Left ventricle myocardium superior (tissue), 1 donor: ENCODE results near the gene GCHFR. TPM values are rescaled to one million over a fixed set of nuclear protein-coding genes. Genes with fewer than 3 reads are reported as not detected.
A peak's percentile ranks its signal among the peaks of the same experiment; 100 is the strongest.

Experiments used
- ATAC-seq: fragments of 200-7000 bp; cut with Tn5 transposase; one replicate; pipeline ENCODE4 v1.9.1; 2020; ENCODE audit warnings: mild to moderate bottlenecking, moderate library complexity
- DNase-seq: peaks from one replicate; pipeline ENCODE4 v3.0.0-alpha.2; 2020
- intact Hi-C: fragments of 100-400 bp; cut with micrococcal nuclease; formaldehyde crosslinking; loops from one replicate; pipeline ENCODE4 v1.11.0; 2022
- total RNA-seq: library from RNA; stranded (reverse); fragmentation: NEBNext Ultra II Directional; extraction: Animal tissue kit (Norgen Biotek cat#: 25700); gene quantifications from one replicate; pipeline ENCODE4 v1.2.1, GENCODE V29; 2021
- donor health status: DM: no; HTN: yes; CAD: no; lungs with severe emphysema.

GCHFR gene
- total RNA-seq, 1 donor from 2014 or later: 5.6 TPM

GRCh38 chr15:40806672-40807027 lies 42.8 kb downstream of the GCHFR start:
- DNase-seq (no peak), ATAC-seq (no peak)
- intact Hi-C loops: no loop called here

GRCh38 chr15:40807028-40807887 lies 43.4 kb downstream of the GCHFR start, which contains the start of the genes DNAJC17 and ZFYVE19:
Gene DNAJC17, minus strand, starts transcription at chr15:40807473. Its CDS starts 27 bp downstream, at chr15:40807446.
Gene ZFYVE19, plus strand, starts transcription at chr15:40807089. Its CDS starts 501 bp downstream, at chr15:40807590.
- peak; percentile 98 for ATAC-seq
- intact Hi-C loops: no loop called here
- peak; percentile 97 for DNase-seq

GRCh38 chr15:40807888-40808461 lies 44.1 kb downstream of the GCHFR start:
- intact Hi-C loops: no loop called here
- DNase-seq: no peak
- no peak for ATAC-seq

- ATAC-seq: no peak
- intact Hi-C loops: no loop called here
- DNase-seq: no peak
These were observed 45.1 kb downstream of the GCHFR start for GRCh38 chr15:40808861-40809450.

- intact Hi-C loops: no loop called here
- ATAC-seq (no peak), DNase-seq (no peak)
These were observed 49.0 kb downstream of the GCHFR start for GRCh38 chr15:40812721-40813425.

- ATAC-seq (peak; percentile 85), DNase-seq (peak; percentile 43)
- intact Hi-C loops: no loop called here
These were observed 51.3 kb downstream of the GCHFR start for GRCh38 chr15:40815042-40815698.

Other genes with a start within 250 kb of the GCHFR start
- gene CCDC32, start 199.0 kb upstream of the GCHFR start, total RNA-seq: 17.5 TPM
- gene RPUSD2, start 194.8 kb upstream of the GCHFR start, total RNA-seq: 11.4 TPM
- 0.89 TPM for gene KNL1, start 169.8 kb upstream of the GCHFR start, total RNA-seq
- gene RAD51, start 68.9 kb upstream of the GCHFR start, total RNA-seq: 1.5 TPM
- 17.9 TPM for gene RMDN3, start 8.8 kb upstream of the GCHFR start, total RNA-seq
- gene C15orf62, start 5.9 kb downstream of the GCHFR start, total RNA-seq: not detected
- gene ZFYVE19, start 43.0 kb downstream of the GCHFR start, total RNA-seq: 30.9 TPM
- 16.2 TPM for gene DNAJC17, start 43.4 kb downstream of the GCHFR start, total RNA-seq
- gene PPP1R14D, start 64.6 kb downstream of the GCHFR start, total RNA-seq: not detected
- gene SPINT1, start 80.0 kb downstream of the GCHFR start, total RNA-seq: 1.0 TPM
- gene RHOV, start 110.2 kb downstream of the GCHFR start, total RNA-seq: not detected
- gene VPS18, start 130.4 kb downstream of the GCHFR start, total RNA-seq: 22.7 TPM
- gene DLL4, start 165.3 kb downstream of the GCHFR start, total RNA-seq: 11.6 TPM
- 2.2 TPM for gene CHAC1, start 189.4 kb downstream of the GCHFR start, total RNA-seq